Dendritic cell treated with granulocyte-macrophage colony-stimulating factor and Interleukin-4, amounts not matched to agents 40 ng/mL and 50 ng/mL, for 4 days (primary cell): ENCODE data around the gene ZNF609.
A peak's percentile ranks its signal among the peaks of the same experiment; 100 is the strongest.

Experiments
- H3K27ac Mint-ChIP-seq: one replicate; pipeline ENCODE4 v1.8.0; 2022; ENCODE audit warnings: mild to moderate bottlenecking, mixed read lengths
- H3K27me3 Mint-ChIP-seq: one replicate; pipeline ENCODE4 v1.8.0; 2022; ENCODE audit warnings: mild to moderate bottlenecking, mixed read lengths
- H3K36me3 Mint-ChIP-seq: one replicate; pipeline ENCODE4 v1.8.0; 2022; ENCODE audit warnings: low read depth, mixed read lengths
- H3K4me1 Mint-ChIP-seq: one replicate; pipeline ENCODE4 v1.8.0; 2022; ENCODE audit warnings: low read depth, mixed read lengths
- H3K4me3 Mint-ChIP-seq: one replicate; pipeline ENCODE4 v1.8.0; 2022; ENCODE audit warnings: mild to moderate bottlenecking, moderate library complexity, mixed read lengths
- H3K9me3 Mint-ChIP-seq: one replicate; pipeline ENCODE4 v1.8.0; 2022; ENCODE audit warnings: mixed read lengths
- intact Hi-C: fragments of 100-400 bp; cut with micrococcal nuclease; formaldehyde crosslinking; loops from one replicate; pipeline ENCODE4 v1.15.0; 2022

ZNF609 gene

GRCh38 chr15:64460206-64460723 lies at the start of gene ZNF609:
ZNF609 (plus strand) TSS chr15:64460578; CDS start chr15:64499420, 38,842 bp downstream.
- Mint-ChIP-seq H3K4me3 (peak within 1 kb of the TSS; percentile 85), H3K4me1 (peaks cover 72% of the 10 kb centered on the region), H3K27ac (peak within 1 kb of the TSS; percentile 84), H3K9me3 (no peaks in the 10 kb centered on the region), H3K36me3 (peaks cover 7% of the 10 kb centered on the region), H3K27me3 (no peaks in the 10 kb centered on the region)
- intact Hi-C loops, result loop anchor here (5.0 kb wide), 1 partner anchor 42 kb away; no protein-coding TSS in a partner anchor

DNA sequence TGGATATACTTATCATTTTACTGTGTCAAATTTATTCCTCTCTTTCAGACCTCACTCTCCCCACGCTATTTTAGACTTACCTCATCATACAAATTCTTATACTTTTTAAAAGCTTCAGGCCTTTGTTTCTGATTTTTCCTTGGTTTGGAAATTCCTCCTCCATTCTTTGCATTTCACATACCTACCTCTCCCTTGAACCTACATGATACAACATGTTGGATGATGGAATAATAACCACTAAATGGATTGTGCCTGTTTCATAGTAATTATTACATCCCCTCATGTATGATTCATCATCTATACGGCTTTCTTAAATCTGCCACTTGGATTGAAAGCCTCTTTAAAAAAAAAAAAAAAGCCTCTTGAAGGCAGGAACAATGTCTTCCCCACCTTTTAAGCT lies 48.2 kb upstream of the ZNF609 start:
- intact Hi-C loops, result no loop called here
- Mint-ChIP-seq H3K9me3 (no peaks in the 10 kb centered on the region), H3K27ac (no peak overlapping the region), H3K4me3 (no peak overlapping the region), H3K4me1 (no peaks in the 10 kb centered on the region), H3K36me3 (peaks cover 95% of the 10 kb centered on the region), H3K27me3 (no peaks in the 10 kb centered on the region)

- no peak overlapping the region for H3K27ac Mint-ChIP-seq
- peaks cover 14% of the 10 kb centered on the region for H3K4me1 Mint-ChIP-seq
- no peaks in the 10 kb centered on the region for H3K9me3 Mint-ChIP-seq
- H3K27me3 Mint-ChIP-seq, result no peaks in the 10 kb centered on the region
- intact Hi-C loops, result loop anchor here (10.0 kb wide), 1 partner anchor 232 kb away; no protein-coding TSS in a partner anchor
- peaks cover 98% of the 10 kb centered on the region for H3K36me3 Mint-ChIP-seq
- no peak overlapping the region for H3K4me3 Mint-ChIP-seq
These were observed 37.7 kb upstream of the ZNF609 start for GRCh38 chr15:64422697-64423096.

DNA sequence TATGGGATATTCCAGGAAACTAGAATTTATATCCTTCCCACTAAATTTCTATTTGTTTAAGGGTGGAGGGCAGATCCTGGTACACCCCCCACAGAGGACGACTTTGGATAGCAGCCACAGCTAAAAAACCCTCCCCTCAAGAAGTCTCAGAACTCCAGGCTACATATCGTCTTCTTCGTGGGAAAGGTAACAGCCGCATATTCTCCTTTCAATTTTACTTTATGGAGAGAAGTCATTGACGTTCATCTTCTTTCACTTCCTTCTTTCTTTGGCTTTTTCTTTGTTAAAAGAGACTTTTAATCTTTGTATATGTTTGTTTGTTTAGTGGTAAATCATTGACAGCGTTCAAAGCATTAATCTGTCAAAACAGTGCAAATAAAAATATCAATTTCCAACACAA lies 36.4 kb upstream of the ZNF609 start:
- H3K36me3 Mint-ChIP-seq, result peaks cover 100% of the 10 kb centered on the region
- H3K4me3 Mint-ChIP-seq, result no peak overlapping the region
- intact Hi-C loops, result loop anchor here (10.0 kb wide), 1 partner anchor 231 kb away; no protein-coding TSS in a partner anchor
- peak overlapping the region; percentile 32 for H3K27ac Mint-ChIP-seq
- no peaks in the 10 kb centered on the region for H3K27me3 Mint-ChIP-seq
- H3K4me1 Mint-ChIP-seq, result peaks cover 16% of the 10 kb centered on the region
- no peaks in the 10 kb centered on the region for H3K9me3 Mint-ChIP-seq

DNA sequence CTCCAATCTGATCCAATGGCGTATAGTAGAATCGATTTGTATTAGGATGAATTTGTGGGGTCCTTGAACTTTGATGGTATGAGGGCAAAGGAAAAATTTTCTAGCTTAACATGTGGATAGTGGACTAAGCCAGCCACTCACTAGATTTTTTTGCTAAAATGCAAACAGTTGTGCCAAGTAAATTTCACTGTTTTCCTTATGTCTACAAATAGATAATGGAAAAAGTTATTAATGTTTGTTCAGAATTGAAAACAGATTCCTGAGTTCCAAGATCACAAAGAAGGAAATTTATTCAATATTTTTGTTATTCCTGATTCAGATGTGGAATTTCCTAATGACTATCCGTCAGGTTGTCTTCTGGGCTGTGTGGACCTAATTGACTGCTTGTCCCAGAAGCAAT lies 35.2 kb upstream of the ZNF609 start:
- Mint-ChIP-seq H3K36me3 (peaks cover 94% of the 10 kb centered on the region), H3K4me1 (peaks cover 23% of the 10 kb centered on the region), H3K9me3 (no peaks in the 10 kb centered on the region), H3K27ac (no peak overlapping the region), H3K4me3 (no peak overlapping the region), H3K27me3 (no peaks in the 10 kb centered on the region)
- intact Hi-C loops, result loop anchor here (10.0 kb wide), 1 partner anchor 230 kb away; no protein-coding TSS in a partner anchor

DNA sequence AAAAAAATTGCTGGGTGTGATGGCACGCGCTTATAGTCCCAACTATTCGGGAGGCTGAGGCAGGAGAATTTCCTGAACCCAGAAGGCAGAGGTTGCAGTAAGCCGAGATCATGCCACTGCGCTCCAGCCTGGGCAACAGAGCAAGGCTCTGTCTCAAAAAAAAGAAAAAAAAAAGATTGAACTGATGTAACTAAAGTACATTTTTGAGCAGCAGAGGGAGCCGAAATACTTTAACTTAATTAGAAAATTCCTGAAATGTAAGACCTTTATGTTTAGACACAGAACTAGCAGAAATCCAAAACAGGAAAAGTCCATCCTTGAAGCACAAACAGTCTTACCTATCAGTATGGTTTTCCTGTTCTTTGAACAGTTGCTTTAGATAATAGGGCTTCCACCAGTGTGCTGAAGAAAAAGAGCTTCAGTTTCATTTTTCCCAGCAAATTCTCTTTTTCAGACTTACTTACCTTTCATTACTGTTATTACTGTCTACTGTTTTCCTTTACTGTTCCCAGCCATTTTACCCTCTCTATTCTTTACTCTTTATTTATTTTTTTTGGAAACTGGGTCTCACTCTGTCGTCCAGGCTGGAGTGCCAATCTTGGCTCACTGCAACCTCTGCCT lies 33.4 kb upstream of the ZNF609 start:
- intact Hi-C loops, result loop anchor here (10.0 kb wide), 1 partner anchor 228 kb away; no protein-coding TSS in a partner anchor
- Mint-ChIP-seq H3K4me1 (peaks cover 23% of the 10 kb centered on the region), H3K9me3 (no peaks in the 10 kb centered on the region), H3K27ac (no peak overlapping the region), H3K4me3 (no peak overlapping the region), H3K27me3 (no peaks in the 10 kb centered on the region), H3K36me3 (peaks cover 91% of the 10 kb centered on the region)

GRCh38 chr15:64429448-64429847 lies 30.9 kb upstream of the ZNF609 start:
- intact Hi-C loops, result loop anchor here (10.0 kb wide), 1 partner anchor 225 kb away; no protein-coding TSS in a partner anchor
- no peaks in the 10 kb centered on the region for H3K9me3 Mint-ChIP-seq
- peaks cover 12% of the 10 kb centered on the region for H3K4me1 Mint-ChIP-seq
- no peak overlapping the region for H3K4me3 Mint-ChIP-seq
- no peak overlapping the region for H3K27ac Mint-ChIP-seq
- no peaks in the 10 kb centered on the region for H3K27me3 Mint-ChIP-seq
- peaks cover 86% of the 10 kb centered on the region for H3K36me3 Mint-ChIP-seq

DNA sequence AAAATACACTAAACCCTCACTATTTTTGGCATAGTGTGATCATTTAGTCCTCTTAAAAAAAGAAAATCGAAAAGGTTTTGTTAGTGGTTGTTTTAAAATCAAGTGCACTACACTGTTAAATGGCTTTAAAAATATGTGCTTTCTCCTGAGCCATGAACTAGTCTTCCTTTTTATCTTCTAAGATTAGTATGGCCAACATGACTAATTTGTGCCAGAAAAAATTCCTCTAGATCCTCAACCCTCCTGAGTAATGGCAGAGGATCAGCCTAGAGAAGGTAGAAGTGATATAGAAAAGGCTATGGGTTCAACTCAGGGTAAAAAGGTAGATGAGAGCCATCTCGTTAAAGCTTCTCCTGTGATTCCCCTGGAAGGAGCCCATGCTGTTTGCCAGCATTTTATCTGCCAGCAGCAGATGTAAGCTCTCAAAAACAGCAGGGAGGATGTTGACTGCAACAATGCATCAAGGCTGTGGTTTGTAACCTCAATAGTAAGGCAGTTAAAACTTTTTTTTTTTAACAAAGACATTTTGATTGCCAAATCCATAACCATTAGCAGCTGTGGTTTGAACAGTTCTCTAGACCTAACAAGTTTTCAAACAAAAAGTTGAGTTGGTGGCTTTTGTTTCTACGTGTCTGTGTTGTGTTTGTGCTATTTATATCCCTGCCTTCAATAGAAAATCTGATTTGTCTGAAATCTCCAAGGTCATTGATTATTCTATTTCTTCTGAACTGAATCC lies 30.2 kb upstream of the ZNF609 start:
- Mint-ChIP-seq H3K4me1 (peaks cover 12% of the 10 kb centered on the region), H3K36me3 (peaks cover 81% of the 10 kb centered on the region), H3K9me3 (no peaks in the 10 kb centered on the region), H3K27me3 (no peaks in the 10 kb centered on the region), H3K27ac (no peak overlapping the region), H3K4me3 (no peak overlapping the region)
- intact Hi-C loops, result loop anchor here (10.0 kb wide), 1 partner anchor 225 kb away; no protein-coding TSS in a partner anchor

DNA sequence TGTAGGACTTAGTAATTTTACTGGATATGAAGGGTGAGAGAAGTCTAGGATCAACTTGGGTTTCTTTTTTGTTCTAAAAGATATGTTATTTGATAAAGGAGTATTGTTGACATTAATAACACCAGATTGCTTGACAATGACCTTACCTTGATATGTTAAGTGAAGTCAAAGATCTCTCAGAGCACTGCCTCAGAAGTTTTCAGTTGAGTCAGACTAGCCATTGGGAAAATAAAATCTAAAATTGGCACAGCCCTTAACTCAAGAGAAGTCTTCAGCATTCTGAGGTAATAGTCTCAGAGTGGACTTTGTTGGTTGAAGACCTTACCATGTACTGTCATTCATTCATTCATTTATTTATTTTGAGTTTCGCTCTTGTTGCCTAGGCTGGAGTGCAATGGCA lies 22.4 kb upstream of the ZNF609 start:
- Mint-ChIP-seq H3K36me3 (peaks cover 71% of the 10 kb centered on the region), H3K27me3 (no peaks in the 10 kb centered on the region), H3K27ac (no peak overlapping the region), H3K9me3 (no peaks in the 10 kb centered on the region), H3K4me1 (peaks cover 11% of the 10 kb centered on the region), H3K4me3 (no peak overlapping the region)
- intact Hi-C loops, result no loop called here

DNA sequence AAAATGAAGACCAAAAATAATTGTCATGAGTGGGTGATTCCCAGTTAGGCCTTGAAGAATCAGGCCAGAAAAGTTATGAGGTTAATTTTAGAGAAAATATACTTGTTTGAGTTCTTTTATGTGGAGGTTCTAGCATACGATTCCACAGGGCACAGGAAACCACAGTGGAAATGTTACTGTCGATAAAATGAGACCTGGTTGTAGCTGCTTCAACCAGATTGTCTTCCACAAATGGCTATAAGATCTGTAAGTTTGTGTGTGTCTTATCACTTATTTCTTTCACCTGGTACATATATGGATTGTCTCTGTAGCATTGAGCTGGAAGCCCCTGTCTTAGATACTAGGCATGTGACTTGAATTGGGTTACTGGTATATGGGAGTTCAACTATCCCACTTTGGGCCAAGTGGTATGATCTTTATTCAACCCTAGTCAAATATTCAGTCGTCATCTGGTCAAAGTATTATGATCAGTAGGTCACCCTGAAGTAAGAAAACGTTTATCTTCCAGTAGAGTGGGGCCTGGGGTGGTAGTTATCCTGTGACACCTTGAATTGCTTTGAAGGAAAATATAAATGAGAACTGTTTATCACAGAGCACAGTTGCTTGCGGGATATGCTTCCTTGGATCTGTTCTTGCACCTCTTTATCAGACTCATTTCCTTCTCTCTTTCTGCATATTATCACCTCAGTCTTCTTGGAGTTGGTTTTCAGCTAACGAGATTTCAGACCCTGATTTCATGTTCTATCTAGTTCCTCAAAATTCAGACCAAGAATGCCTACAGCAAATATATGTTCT lies 21.5 kb upstream of the ZNF609 start:
- no peaks in the 10 kb centered on the region for H3K27me3 Mint-ChIP-seq
- intact Hi-C loops, result no loop called here
- no peaks in the 10 kb centered on the region for H3K9me3 Mint-ChIP-seq
- no peak overlapping the region for H3K4me3 Mint-ChIP-seq
- H3K27ac Mint-ChIP-seq, result no peak overlapping the region
- peaks cover 15% of the 10 kb centered on the region for H3K4me1 Mint-ChIP-seq
- peaks cover 67% of the 10 kb centered on the region for H3K36me3 Mint-ChIP-seq

- H3K4me3 Mint-ChIP-seq, result no peak overlapping the region
- intact Hi-C loops, result no loop called here
- H3K4me1 Mint-ChIP-seq, result peaks cover 15% of the 10 kb centered on the region
- H3K27me3 Mint-ChIP-seq, result no peaks in the 10 kb centered on the region
- no peaks in the 10 kb centered on the region for H3K9me3 Mint-ChIP-seq
- H3K36me3 Mint-ChIP-seq, result peaks cover 65% of the 10 kb centered on the region
- no peak overlapping the region for H3K27ac Mint-ChIP-seq
These were observed 18.5 kb upstream of the ZNF609 start for GRCh38 chr15:64441852-64442251.

DNA sequence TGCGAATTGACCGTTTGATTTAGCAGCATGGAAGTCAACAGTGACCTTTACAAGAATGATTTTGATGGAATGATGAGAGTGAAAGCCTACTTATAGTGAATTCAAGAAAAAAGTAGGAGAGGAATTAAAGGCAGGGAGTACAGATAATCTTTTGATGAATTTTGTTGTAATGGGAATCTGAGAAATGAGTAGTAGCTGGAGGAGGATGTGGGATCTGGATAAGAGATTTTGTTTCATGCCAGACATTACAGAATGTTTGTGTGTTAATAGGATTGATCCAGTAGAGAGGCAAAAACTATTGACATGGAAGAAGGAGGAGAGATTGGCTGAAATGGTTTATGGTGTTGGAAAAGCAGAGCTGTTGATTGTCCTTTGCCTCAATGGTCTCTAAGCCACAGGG lies 17.4 kb upstream of the ZNF609 start:
- H3K4me3 Mint-ChIP-seq, result no peak overlapping the region
- H3K36me3 Mint-ChIP-seq, result peaks cover 65% of the 10 kb centered on the region
- H3K27ac Mint-ChIP-seq, result no peak overlapping the region
- intact Hi-C loops, result no loop called here
- no peaks in the 10 kb centered on the region for H3K9me3 Mint-ChIP-seq
- H3K4me1 Mint-ChIP-seq, result peaks cover 19% of the 10 kb centered on the region
- no peaks in the 10 kb centered on the region for H3K27me3 Mint-ChIP-seq

DNA sequence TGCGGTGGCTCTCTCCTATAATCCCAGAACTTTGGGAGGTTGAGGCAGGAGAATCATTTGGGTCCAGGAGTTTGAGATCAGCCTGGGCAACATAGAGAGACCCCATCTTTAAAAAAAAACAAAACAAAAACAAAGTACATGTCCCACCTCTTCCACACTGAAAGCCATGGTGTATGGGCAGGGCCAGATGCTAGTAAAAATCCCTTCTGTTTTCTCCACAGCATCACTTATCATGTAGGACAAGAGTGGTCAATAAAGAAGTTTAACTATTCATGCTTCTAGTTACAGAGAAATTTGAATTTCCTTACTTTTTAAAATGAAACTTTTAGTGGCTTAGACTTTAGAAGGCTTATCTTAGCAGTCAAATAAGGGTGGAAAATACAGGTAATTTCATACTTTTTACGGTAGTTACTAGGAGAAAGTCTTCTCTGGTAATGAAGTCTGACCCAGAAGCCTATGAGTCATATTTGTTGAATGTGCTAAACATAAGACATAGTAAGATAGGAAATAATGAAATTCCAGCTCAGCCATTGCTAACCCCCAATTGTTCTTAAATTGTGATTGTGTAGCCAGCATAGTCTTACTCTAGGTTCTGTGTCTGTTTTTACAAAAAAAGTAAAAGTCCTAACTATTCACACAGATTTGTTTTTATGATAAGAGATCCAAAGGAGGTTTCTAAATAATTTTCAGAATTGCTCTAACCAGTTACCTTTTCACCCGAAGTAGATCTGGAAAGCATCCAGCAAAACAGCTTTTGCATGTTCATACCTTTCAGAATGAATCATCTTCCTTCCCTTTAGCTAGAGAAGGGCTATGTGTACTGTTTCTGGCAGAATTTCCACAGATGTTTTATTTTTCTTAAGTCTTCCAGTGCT lies 16.4 kb upstream of the ZNF609 start:
- Mint-ChIP-seq H3K4me3 (no peak overlapping the region), H3K27me3 (no peaks in the 10 kb centered on the region), H3K36me3 (peaks cover 74% of the 10 kb centered on the region), H3K9me3 (no peaks in the 10 kb centered on the region), H3K27ac (no peak overlapping the region), H3K4me1 (peaks cover 22% of the 10 kb centered on the region)
- intact Hi-C loops, result no loop called here
